Cardiac fibroblast (primary cell): Measurements from ENCODE around the gene CRACR2B.

Source experiments
- DNase-seq, 2 donors: peaks; one replicate each; pipeline versions ENCODE4 v3.0.0 to v3.0.0-alpha.2; 2010; ENCODE audit warnings: low read depth in 2 of 2
- H3K4me3 ChIP-seq, 2 donors: replicated peaks in 1 of 2; 1 replicate in 1 of 2; 2 replicates in 1 of 2; pipeline ENCODE4 v1.5.1; 2011; ENCODE audit warnings: low read depth in 2 of 2, low read length in 2 of 2, mild to moderate bottlenecking in 2 of 2, moderate library complexity in 1 of 2
- TF ChIP-seq, protein P1 (sequence below): IDR thresholded peaks from one replicate; pipeline ENCODE4 v1.5.1; 2011; ENCODE audit warnings: low read depth, mild to moderate bottlenecking, low read length, inconsistent platforms

Gene CRACR2B

DNA sequence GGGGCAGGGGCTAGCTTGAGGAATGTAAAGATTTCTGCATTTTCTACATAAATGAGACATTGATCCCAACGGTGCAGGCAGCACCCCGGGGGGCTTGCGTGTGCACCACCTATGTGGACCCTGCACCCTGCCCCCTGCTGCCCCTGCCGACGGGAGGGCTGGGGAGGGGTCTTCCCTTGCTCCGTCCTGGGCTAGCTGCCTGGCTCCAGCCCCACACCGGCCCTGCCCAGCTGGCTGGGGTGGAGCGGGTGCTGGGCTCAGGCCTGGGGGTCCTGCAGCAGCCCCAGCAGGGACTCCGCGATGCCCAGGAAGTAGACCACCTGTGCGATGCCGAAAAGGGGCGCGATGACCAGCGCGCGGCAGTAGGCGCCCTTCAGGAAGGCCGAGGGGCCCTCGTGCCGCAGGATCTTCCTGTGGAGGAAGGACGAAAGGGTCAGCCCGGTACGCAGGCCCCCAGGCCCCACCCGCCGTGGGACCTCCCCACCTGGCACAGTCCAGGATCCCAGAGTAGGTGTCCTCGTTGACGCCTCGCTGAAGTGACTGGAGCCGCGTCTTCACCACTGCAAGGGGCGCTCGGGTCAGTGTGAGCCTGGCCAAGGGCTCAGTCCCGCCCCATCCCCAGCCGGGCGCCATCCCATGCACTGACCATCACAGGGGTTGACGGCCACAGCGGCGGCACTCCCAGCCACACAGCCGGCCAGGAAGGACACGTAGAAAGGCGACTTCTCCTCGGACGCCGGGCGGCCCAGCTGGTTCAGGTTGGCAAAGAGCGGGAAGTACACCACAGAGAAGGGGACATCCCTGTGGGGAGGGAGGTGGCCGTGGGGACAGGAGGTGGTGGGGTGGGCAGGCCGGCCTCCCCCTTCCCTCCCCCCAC lies 35.8 kb upstream of the CRACR2B start:
- TF ChIP-seq, protein P1, sequence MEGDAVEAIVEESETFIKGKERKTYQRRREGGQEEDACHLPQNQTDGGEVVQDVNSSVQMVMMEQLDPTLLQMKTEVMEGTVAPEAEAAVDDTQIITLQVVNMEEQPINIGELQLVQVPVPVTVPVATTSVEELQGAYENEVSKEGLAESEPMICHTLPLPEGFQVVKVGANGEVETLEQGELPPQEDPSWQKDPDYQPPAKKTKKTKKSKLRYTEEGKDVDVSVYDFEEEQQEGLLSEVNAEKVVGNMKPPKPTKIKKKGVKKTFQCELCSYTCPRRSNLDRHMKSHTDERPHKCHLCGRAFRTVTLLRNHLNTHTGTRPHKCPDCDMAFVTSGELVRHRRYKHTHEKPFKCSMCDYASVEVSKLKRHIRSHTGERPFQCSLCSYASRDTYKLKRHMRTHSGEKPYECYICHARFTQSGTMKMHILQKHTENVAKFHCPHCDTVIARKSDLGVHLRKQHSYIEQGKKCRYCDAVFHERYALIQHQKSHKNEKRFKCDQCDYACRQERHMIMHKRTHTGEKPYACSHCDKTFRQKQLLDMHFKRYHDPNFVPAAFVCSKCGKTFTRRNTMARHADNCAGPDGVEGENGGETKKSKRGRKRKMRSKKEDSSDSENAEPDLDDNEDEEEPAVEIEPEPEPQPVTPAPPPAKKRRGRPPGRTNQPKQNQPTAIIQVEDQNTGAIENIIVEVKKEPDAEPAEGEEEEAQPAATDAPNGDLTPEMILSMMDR, result no peak
- no peak for DNase-seq
- no peak overlapping the region for H3K4me3 ChIP-seq

DNA sequence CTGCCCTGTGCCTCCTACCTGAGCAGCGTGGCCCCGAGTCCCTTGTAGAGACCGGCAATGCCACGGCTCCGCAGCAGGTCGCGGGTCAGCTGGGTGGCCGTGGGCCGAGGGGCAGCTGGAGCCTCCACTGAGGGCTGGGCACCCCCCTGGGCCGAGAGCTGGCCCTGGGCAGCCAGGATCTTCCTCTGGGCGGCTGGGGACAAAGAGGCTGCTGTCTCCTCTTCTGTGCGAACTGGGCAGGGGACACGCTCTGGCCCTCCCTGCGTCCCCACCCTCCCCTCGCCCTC lies 35.2 kb upstream of the CRACR2B start:
- TF ChIP-seq, protein P1, result no peak

DNA sequence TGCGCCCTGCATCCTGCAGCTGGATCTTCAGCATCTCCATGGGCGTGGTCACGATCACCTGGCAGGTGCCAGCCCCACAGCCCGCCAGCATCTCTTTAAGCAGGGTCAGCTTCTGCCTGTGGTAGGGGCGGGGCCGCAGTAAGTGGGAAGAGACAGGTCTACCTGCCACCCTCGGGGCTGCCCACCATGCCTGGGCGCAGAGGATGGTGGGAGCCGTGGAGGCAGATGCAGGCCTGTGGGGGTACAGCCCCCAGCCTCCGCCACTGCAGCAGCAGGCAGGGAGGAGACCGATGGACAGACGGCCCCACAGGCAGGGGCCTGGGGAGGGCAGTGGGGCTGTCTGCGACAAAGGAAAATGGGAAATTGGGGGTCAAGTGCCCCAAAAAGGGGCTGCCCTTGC lies 34.8 kb upstream of the CRACR2B start:
- H3K4me3 ChIP-seq, result no peak overlapping the region
- TF ChIP-seq, protein P1, result no peak
- DNase-seq, result no peak

More for the DNA sequence above, 35.2 kb upstream of the CRACR2B start:
- no peak for DNase-seq
- H3K4me3 ChIP-seq, result no peak overlapping the region

DNA sequence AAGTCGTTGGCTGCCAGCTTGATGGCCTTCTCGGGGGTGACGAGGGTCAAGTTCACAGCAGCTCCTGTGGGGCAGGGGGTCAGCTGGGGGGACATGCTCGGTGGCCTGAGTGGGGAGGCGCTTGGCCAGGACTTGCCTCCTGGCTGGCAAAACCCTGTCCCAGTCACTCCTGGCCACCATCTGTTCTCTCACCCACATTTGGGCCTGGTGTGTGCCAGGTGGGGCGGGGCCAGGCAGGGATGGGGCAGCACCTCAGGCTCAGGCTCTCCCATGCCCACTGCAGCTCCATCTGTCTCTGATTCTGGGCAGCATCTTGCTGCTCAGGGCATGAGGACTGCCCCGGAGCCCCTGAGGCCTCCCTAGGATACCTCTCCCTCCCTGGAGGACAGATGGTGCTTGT lies 34.2 kb upstream of the CRACR2B start:
- no peak for DNase-seq
- TF ChIP-seq, protein P1, result no peak
- H3K4me3 ChIP-seq, result no peak overlapping the region

DNA sequence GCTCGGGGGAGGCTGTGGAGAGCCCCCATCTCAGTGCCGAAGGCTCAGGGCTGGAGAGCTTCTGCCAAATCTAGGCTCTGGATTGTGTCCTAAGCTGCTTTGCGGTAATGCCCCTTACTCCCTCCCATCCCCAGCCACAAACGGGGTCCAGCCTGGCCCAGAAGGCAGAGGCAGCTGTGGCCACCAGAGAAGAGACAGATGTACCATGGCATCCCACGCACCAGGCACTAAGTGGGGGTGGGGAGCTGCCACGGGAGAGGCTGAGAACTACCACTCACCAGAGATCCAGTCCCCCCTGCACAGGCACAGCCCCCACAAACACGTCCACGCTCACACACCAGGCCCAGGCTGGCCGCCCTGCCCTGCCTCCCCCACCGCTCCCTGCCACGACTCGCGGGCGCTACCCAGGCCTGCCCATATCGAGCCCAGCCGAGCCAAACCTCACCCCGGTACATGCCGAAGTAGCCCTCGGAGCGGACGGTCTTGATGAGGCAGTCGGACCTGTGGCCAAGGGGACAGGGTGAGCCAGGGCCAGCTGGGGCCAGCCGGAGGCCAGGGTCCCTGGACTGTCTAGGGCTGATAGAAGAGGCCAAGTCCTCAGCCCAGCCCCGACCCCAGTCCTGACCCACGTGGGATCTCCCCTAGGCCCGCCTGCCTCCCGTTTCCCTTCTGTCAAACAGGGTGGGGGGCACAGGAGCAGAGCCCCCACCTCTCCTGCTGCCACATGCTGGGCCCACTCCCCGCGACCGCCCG lies 33.5 kb upstream of the CRACR2B start:
- H3K4me3 ChIP-seq, result no peak overlapping the region
- DNase-seq, result no peak
- TF ChIP-seq, protein P1, result no peak

DNA sequence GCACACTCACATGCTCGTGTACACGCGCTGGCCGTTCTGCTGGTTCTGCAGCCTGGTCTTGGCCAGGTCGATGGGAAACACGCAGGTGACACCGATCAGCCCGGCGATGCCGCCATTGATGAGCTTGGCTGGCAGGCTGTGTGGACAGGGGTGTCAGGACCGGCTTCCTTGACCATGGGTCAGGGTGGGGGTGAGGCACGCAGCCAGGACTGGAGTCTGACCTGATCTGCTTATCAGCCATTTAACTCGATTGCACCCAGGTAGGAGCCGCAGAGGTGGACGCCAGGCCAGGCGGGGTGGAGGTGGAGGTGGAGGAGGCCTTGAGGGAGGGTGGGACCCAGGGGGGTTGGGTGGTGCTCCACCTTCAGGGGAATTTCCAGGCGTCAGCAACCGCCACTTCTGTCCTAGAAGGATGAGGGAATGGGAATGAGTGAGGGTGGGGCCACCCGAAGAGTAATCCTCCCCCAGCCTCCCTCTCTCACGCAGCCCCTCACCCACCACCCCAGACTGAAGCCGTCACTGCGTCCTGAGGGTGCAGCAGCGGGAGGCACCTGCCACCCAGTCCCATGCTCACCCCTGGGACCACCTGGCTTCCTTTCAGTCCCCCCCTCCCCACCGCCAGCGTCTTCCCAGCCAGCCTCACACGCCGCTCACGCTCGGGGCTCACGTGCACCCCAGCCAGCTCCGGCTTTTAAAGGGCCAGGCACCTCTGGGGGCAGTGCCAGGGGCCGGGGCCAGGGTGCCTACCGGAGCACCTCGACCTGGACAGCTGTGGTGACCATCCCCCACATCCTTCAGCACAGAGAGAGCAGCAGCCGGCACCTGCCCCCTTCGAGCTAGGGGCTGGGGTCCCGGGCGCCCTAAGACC lies 32.7 kb upstream of the CRACR2B start:
- DNase-seq, result no peak
- TF ChIP-seq, protein P1, result no peak
- peak overlapping the region; percentile 10 to 69 for H3K4me3 ChIP-seq
